SK-N-MC (cell line): ENCODE measurements around the gene CBY3.
"Not testable (repeated sequence)": the region's sequence is repeated elsewhere in the genome, so short reads cannot be mapped to it uniquely, and the experiment has no call there.

Experiments used
- EZH2 ChIP-seq: fragments of 200-600 bp; sonication (generic); IDR thresholded peaks from one replicate; pipeline ENCODE4 v1.6.1; 2017; ENCODE audit warnings: antibody characterized with exemption
- POLR2AphosphoS5 ChIP-seq: IDR thresholded peaks from 2 replicates; pipeline ENCODE4 v1.6.1; 2012; ENCODE audit warnings: mild to moderate bottlenecking, low read depth, low read length, borderline replicate concordance

GRCh38 chr5:179644766-179645165 lies 36.1 kb downstream of the CBY3 start:
- TF ChIP-seq EZH2, POLR2AphosphoS5: not testable (repeated sequence)
